HUES6 (cell line): ENCODE measurements around the gene CA7.
"Not testable (repeated sequence)": the region's sequence is repeated elsewhere in the genome, so short reads cannot be mapped to it uniquely, and the experiment has no call there.

Source experiments
- H3K27ac ChIP-seq: 2 replicates; pipeline ENCODE4 v1.7.0; 2013; ENCODE audit warnings: low read depth, mild to moderate bottlenecking, low read length, inconsistent platforms
- H3K27me3 ChIP-seq: 2 replicates; pipeline ENCODE4 v1.6.1; 2013; ENCODE audit warnings: low read length; ENCODE audit not compliant: control insufficient read depth, insufficient read depth
- H3K36me3 ChIP-seq: 2 replicates; pipeline ENCODE4 v1.6.1; 2013; ENCODE audit warnings: low read length; ENCODE audit not compliant: control insufficient read depth, insufficient read depth
- H3K4me1 ChIP-seq: 2 replicates; pipeline ENCODE4 v1.6.1; 2013; ENCODE audit warnings: low read length; ENCODE audit not compliant: control insufficient read depth, insufficient read depth
- H3K4me3 ChIP-seq: 2 replicates; pipeline ENCODE4 v1.5.1; 2013; ENCODE audit warnings: low read depth, low read length
- H3K9ac ChIP-seq: one replicate; pipeline ENCODE4 v1.6.1; 2013; ENCODE audit warnings: mild to moderate bottlenecking, low read length
- H3K9me3 ChIP-seq: 2 replicates; pipeline ENCODE4 v1.6.1; 2013; ENCODE audit warnings: low read depth, low read length; ENCODE audit not compliant: control insufficient read depth, insufficient read depth

Gene CA7

DNA sequence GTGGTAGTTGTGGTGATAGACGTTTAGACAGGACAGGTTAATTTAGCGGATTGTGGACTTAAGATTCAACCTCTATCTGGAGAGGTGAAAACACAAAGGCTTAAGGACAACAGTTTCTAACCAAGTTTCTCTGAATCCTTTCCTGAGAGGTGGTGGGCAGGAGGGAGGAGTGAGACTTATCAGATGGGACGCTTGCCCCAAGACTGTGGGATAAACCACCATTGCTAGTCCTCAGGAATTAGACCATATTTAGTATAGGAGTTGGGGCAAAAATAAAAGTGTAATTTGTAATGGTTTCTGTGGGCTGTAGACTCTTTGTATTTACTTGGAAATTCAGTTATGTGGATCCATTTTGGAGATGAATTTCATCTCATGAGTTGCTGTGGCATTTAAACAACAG, 42.7 kb downstream of the CA7 start:
- Histone ChIP-seq H3K27me3 (no peaks in the 10 kb centered on the region), H3K4me3 (no peak overlapping the region), H3K9ac (no peak overlapping the region), H3K27ac (no peak overlapping the region), H3K4me1 (no peaks in the 10 kb centered on the region; the same call in 1 of the 2 replicates), H3K36me3 (peaks cover 51% of the 10 kb centered on the region), H3K9me3 (no peaks in the 10 kb centered on the region)

DNA sequence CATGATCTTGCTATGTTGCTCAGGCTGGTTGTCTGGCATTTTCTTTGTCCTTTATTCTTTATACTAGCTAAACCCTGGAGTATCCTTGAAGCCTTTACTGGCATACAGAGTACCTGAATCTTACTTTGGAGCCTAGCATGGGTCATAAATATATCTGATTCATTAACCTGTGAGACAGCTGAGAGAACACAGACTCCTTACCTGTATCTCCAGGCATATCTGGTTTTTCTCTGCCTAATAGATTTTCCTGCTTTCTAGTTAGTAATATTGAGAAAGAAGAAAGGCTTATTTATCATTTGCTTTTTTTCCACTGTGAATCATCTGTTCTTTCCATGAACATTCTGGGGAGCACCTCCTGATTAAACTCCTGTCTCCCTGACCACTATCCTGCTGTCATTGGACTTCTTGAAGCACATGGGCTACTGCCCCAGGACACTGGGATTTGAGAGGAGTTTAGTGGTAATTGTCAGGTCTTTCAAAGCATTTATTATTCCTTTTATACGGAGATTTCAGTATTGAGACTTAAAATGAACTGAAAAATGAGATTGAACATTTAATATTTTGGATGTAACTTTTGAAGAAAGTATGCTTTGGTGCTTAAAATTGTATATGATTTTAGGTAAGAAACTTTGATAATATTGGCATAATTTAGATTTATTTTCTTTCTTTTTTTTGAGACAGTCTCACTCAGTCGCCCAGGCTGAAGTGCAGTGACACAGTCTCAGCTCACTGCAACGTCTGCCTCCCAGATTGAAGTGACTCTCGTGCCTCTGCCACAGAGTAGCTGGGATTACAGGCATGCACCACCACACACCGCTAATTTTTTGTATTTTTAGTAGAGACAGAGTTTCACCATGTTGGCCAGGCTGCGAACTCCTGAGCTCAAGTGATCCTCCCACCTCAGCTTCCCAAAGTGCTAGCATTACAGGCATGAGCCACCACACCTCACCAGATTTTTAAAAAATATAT, 44.7 kb downstream of the CA7 start:
- Histone ChIP-seq H3K9ac (no peak overlapping the region), H3K9me3 (no peaks in the 10 kb centered on the region), H3K4me3 (no peak overlapping the region), H3K36me3 (peaks cover 45% of the 10 kb centered on the region), H3K27ac (no peak overlapping the region), H3K4me1 (no peaks in the 10 kb centered on the region; the same call in 1 of the 2 replicates), H3K27me3 (no peaks in the 10 kb centered on the region)

DNA sequence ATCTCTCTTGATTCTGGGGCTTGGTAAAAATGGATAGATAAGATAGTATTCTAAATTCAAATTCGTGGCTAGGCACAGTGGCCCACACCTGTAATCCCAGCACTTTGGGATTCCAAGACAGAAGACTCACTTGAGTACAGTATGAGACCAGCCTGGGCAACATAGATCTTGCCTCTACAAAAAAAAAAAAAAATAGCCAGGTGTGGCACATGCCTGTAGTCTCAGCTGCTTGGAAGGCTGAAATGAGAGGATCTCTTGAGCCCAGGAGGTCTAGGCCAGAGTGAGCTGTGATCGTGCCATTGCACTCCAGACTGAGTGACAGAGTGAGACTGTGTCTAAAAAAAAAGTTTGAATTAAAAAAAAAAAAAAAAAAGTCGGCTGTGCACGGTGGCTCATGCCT, 45.4 kb downstream of the CA7 start:
- Histone ChIP-seq H3K9ac (no peak overlapping the region), H3K27ac (no peak overlapping the region), H3K4me1 (no peaks in the 10 kb centered on the region; the same call in 1 of the 2 replicates), H3K36me3 (peaks cover 39% of the 10 kb centered on the region), H3K9me3 (no peaks in the 10 kb centered on the region), H3K27me3 (no peaks in the 10 kb centered on the region), H3K4me3 (no peak overlapping the region)

DNA sequence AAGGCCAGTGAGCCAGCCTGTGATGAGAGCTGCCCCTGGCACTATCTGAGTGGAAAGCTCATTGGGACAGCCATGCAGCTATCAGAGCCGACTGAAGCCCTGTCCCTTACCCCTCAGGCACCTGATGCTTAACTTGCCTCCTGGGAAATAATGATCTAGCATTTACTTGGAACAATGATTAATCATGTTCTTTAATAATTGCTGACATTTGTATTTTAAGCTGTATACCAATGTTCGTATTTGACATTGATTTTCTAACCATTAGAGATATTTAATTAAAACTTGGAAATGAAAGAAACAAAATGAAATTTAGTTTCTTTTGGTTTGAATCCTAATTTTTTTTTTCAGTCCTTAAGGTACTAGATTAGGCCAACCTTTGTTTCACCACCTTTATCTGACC, 46.6 kb downstream of the CA7 start:
- Histone ChIP-seq H3K4me3 (no peak overlapping the region), H3K9ac (no peak overlapping the region), H3K27ac (no peak overlapping the region), H3K4me1 (no peaks in the 10 kb centered on the region; the same call in 1 of the 2 replicates), H3K9me3 (no peaks in the 10 kb centered on the region), H3K27me3 (no peaks in the 10 kb centered on the region), H3K36me3 (peaks cover 28% of the 10 kb centered on the region)

DNA sequence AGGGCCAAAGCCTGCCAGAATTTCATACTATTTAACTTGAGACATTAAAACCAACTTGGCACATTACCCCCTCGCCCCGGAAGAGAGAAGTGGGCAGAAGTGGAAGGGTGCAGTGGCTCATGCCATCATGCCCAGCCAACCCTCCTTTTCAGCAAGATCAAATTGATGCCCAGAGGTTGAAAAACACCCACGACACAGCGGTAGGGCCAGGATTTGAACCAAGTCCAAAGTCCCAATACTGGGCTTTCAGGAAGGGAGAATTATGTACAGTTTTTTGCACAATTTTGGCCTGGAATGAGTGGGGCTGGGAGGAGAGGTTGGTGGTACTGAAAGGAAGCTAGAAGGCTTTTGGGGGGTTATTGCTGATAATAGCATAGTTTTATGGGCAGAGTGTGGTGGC, 47.1 kb downstream of the CA7 start:
- peaks cover 23% of the 10 kb centered on the region for H3K36me3 ChIP-seq
- no peak overlapping the region for H3K4me3 ChIP-seq
- H3K4me1 ChIP-seq = no peaks in the 10 kb centered on the region; the same call in 1 of the 2 replicates
- no peak overlapping the region for H3K9ac ChIP-seq
- no peak overlapping the region for H3K27ac ChIP-seq
- H3K27me3 ChIP-seq = no peaks in the 10 kb centered on the region
- H3K9me3 ChIP-seq = no peaks in the 10 kb centered on the region

DNA sequence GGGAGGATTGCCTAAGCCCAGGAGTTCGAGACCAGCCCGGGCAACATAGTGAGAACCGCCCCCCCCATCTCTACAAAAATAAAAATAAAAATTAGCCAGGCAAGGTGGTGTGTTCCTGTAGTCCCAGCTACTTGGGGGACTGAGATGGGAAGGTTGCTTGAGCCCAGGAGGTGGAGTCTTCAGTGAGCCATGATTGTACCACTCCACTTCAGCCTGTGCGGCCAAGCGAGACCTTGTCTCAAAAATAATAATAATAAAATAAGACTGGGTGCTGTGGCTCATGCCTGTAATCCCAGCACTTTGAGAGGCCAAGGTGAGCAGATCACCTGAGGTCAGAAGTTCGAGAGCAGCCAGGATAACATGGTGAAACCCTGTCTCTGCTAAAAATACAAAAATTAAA, 47.6 kb downstream of the CA7 start:
- Histone ChIP-seq H3K9me3 (no peaks in the 10 kb centered on the region), H3K27me3 (no peaks in the 10 kb centered on the region), H3K36me3 (peaks cover 18% of the 10 kb centered on the region), H3K9ac (no peak overlapping the region), H3K4me3 (no peak overlapping the region), H3K4me1 (no peaks in the 10 kb centered on the region; the same call in 1 of the 2 replicates), H3K27ac (no peak overlapping the region)

DNA sequence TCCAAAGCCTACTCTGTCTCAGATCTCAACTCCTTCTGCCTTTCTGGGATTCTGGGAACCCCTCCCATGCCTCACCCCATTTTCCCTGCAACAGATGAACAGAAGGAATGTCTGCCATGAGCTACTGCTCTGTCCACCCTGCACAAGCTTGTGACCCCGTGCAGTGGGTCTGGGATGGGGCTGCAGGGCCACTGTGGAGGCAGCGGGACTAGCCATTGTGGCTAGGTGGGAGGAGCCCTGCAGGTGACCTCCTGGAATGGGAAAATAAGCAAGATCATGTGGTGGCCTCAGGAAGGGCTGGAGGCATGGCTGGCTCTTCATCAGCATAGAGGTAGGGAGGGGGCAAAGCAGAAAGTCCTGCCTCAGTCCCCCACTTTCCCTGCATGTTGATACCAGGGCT, 49.8 kb downstream of the CA7 start:
- Histone ChIP-seq H3K9ac (no peak overlapping the region), H3K27ac (no peak overlapping the region)

DNA sequence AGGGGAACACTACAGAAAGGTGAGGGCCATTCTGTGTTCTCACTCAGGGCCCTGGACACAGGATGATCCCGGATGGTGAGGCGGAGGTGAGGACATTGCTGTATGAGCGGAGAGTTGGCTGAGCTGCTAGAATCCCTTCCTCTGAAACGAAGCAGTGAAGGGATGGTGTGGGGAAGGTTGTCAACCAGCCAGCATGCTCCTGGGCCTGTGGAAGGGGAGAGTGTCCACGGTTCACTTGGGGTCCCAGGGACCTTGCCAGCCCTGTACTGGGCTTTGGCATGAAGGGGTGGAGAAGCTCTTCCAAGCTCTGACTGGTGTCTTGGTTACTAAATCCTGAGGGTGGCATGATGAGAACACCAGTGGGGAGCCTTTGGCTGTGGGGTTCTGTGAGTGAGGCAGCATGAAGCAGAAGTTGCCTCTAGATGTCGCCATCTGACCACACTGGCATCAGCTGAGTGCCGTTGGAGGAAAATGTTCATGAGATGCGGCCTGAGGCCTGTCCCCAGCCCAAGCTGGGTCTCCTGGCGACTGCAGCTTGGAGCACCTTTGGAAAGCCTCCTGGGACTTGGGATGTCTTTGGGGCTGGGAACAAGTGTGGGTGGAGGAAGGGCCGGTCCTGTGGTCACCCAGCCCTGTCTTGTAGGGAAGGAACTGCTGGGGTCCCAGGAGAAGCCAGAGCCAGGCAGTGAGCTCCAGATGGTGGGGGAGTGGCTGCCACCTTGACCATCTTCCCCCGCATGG, 50.9 kb downstream of the CA7 start:
- Histone ChIP-seq H3K36me3 (0 out of 2 replicates have a peak, but pooled peaks cover 3% of the 10 kb centered on the region), H3K9me3 (no peaks in the 10 kb centered on the region), H3K27ac (no peak overlapping the region), H3K4me3 (no peak overlapping the region), H3K27me3 (no peaks in the 10 kb centered on the region), H3K9ac (no peak overlapping the region), H3K4me1 (peaks cover 7% of the 10 kb centered on the region)

More for the DNA sequence above, 49.8 kb downstream of the CA7 start:
- H3K4me3 ChIP-seq = no peak overlapping the region
- no peaks in the 10 kb centered on the region for H3K9me3 ChIP-seq
- H3K27me3 ChIP-seq = no peaks in the 10 kb centered on the region
- H3K36me3 ChIP-seq = 0 out of 2 replicates have a peak, but pooled peaks cover 3% of the 10 kb centered on the region
- H3K4me1 ChIP-seq = no peaks in the 10 kb centered on the region

DNA sequence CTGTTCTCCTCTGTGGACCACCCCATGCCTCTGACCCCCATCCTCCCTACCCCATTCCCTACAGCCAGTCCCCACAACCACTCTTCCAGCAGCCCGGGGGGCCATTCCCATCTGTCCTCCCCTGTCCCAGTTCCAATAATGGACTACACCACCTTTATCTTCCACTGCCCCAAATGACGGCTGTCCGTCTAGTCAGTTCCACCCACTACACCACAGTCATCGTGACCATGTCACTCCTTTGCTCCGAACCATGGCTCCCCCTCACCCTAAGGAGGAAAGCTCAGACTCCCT, 51.4 kb downstream of the CA7 start:
- no peaks in the 10 kb centered on the region for H3K9me3 ChIP-seq
- H3K27me3 ChIP-seq = no peaks in the 10 kb centered on the region
- H3K27ac ChIP-seq = no peak overlapping the region
- H3K9ac ChIP-seq = no peak overlapping the region
- no peak overlapping the region for H3K4me3 ChIP-seq
- H3K4me1 ChIP-seq = peaks cover 11% of the 10 kb centered on the region
- 0 out of 2 replicates have a peak, but pooled peaks cover 3% of the 10 kb centered on the region for H3K36me3 ChIP-seq

DNA sequence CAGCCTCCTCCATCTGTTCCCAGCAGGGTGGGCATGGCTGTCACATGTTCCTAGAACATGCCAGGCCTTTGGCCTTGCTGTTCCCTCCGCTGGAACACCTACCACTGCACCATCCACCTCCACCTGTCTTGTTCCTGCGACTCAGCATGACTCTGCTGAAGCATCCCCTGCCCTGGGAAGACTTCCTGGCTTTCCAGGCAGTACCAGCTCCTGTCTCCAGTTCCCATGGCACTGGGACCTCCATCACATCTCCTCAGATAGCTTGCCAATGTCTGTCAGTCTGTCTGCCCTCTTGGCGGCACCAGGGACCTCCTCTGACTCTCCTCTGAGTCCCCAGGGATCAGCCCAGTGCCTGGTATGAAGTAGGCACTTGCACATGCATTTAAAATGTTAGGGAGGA, 51.8 kb downstream of the CA7 start:
- H3K27me3 ChIP-seq = no peaks in the 10 kb centered on the region
- H3K27ac ChIP-seq = no peak overlapping the region
- peaks cover 11% of the 10 kb centered on the region for H3K4me1 ChIP-seq

DNA sequence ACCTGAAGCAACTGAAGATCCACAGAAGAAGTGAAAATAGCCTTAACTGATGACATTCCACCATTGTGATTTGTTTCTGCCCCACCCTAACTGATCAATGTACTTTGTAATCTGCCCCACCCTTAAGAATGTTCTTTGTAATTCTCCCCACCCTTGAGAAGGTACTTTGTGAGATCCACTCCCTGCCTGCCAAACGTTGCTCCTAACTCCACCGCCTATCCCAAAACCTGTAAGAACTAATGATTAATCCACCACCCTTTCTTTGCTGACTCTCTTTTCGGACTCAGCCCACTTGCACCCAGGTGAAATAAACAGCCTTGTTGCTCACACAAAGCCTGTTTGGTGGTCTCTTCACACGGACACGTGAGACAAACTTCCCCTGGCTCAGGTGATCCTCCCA, 52.5 kb downstream of the CA7 start:
- H3K36me3 ChIP-seq, H3K4me3 ChIP-seq, H3K9me3 ChIP-seq, H3K9ac ChIP-seq, H3K27ac ChIP-seq, H3K27me3 ChIP-seq: not testable (repeated sequence)
- peaks cover 11% of the 10 kb centered on the region for H3K4me1 ChIP-seq

More for the DNA sequence above, 51.8 kb downstream of the CA7 start:
- H3K4me3 ChIP-seq = no peak overlapping the region
- H3K9me3 ChIP-seq = no peaks in the 10 kb centered on the region
- H3K36me3 ChIP-seq = 0 out of 2 replicates have a peak, but pooled peaks cover 3% of the 10 kb centered on the region
- no peak overlapping the region for H3K9ac ChIP-seq
